ENCODE data around the gene SMYD3. TPM values are rescaled to one million over a fixed set of nuclear protein-coding genes. Genes with fewer than 3 reads are reported as not detected.

Gene SMYD3
- total RNA-seq, 1 donor from 2014 or later = 31.9 TPM

- H3K27me3 Mint-ChIP-seq = no peaks in the 10 kb centered on the region
- H3K4me3 Mint-ChIP-seq (ENCODE audit: low read depth) = no peak overlapping the region
- H3K4me1 Mint-ChIP-seq (ENCODE audit: low read depth) = peaks cover 3% of the 10 kb centered on the region
Observed at GRCh38 chr1:246141306-246141705, 365.8 kb downstream of the SMYD3 start.

GRCh38 chr1:246139745-246140182 lies 367.3 kb downstream of the SMYD3 start:
- H3K9me3 Mint-ChIP-seq (ENCODE audit: low read depth) = no peaks in the 10 kb centered on the region
- no peaks in the 10 kb centered on the region for H3K27me3 Mint-ChIP-seq
- no peaks in the 10 kb centered on the region for H3K4me1 Mint-ChIP-seq (ENCODE audit: low read depth)
- TF ChIP-seq CTCF (IDR thresholded peaks at IDR 0.05; ENCODE audit: unreplicated experiment) = no peak
- DNase-seq (ENCODE audit: low spot score, unreplicated experiment) = no peak
- H3K27ac Mint-ChIP-seq = no peak overlapping the region
- H3K4me3 Mint-ChIP-seq (ENCODE audit: low read depth) = no peak overlapping the region
- no peaks in the 10 kb centered on the region for H3K36me3 Mint-ChIP-seq (ENCODE audit: insufficient read depth)

More at GRCh38 chr1:246141306-246141705, 365.8 kb downstream of the SMYD3 start:
- Mint-ChIP-seq H3K36me3 (ENCODE audit: insufficient read depth) (peaks cover 4% of the 10 kb centered on the region), H3K27ac (no peak overlapping the region), H3K9me3 (ENCODE audit: low read depth) (no peaks in the 10 kb centered on the region)
- no peak for DNase-seq (ENCODE audit: low spot score, unreplicated experiment)
- TF ChIP-seq CTCF (IDR thresholded peaks at IDR 0.05; ENCODE audit: unreplicated experiment) = no peak

GRCh38 chr1:246138781-246139180 lies 368.3 kb downstream of the SMYD3 start:
- H3K27me3 Mint-ChIP-seq = no peaks in the 10 kb centered on the region
- H3K4me1 Mint-ChIP-seq (ENCODE audit: low read depth) = no peaks in the 10 kb centered on the region
- no peaks in the 10 kb centered on the region for H3K36me3 Mint-ChIP-seq (ENCODE audit: insufficient read depth)
- H3K4me3 Mint-ChIP-seq (ENCODE audit: low read depth) = no peak overlapping the region
- H3K27ac Mint-ChIP-seq = no peak overlapping the region
- no peaks in the 10 kb centered on the region for H3K9me3 Mint-ChIP-seq (ENCODE audit: low read depth)
- DNase-seq (ENCODE audit: low spot score, unreplicated experiment) = no peak
- TF ChIP-seq CTCF (IDR thresholded peaks at IDR 0.05; ENCODE audit: unreplicated experiment) = no peak

- Mint-ChIP-seq H3K27ac (no peak overlapping the region), H3K36me3 (ENCODE audit: insufficient read depth) (no peaks in the 10 kb centered on the region), H3K27me3 (no peaks in the 10 kb centered on the region), H3K4me3 (ENCODE audit: low read depth) (no peak overlapping the region), H3K9me3 (ENCODE audit: low read depth) (no peaks in the 10 kb centered on the region), H3K4me1 (ENCODE audit: low read depth) (no peaks in the 10 kb centered on the region)
- TF ChIP-seq CTCF (IDR thresholded peaks at IDR 0.05; ENCODE audit: unreplicated experiment) = no peak
- DNase-seq (ENCODE audit: low spot score, unreplicated experiment) = no peak
Observed at GRCh38 chr1:246136477-246136876, 370.6 kb downstream of the SMYD3 start.

- Mint-ChIP-seq H3K4me3 (ENCODE audit: low read depth) (no peak overlapping the region), H3K27me3 (no peaks in the 10 kb centered on the region), H3K36me3 (ENCODE audit: insufficient read depth) (no peaks in the 10 kb centered on the region), H3K4me1 (ENCODE audit: low read depth) (no peaks in the 10 kb centered on the region), H3K9me3 (ENCODE audit: low read depth) (no peaks in the 10 kb centered on the region), H3K27ac (no peak overlapping the region)
- no peak for DNase-seq (ENCODE audit: low spot score, unreplicated experiment)
- TF ChIP-seq CTCF (IDR thresholded peaks at IDR 0.05; ENCODE audit: unreplicated experiment) = no peak
Observed at GRCh38 chr1:246134789-246135188, 372.3 kb downstream of the SMYD3 start.

Data from progenitor cell of endocrine pancreas (in vitro differentiated cells).